Lung (tissue), 12 donors: ENCODE results near the gene PRRX2. TPM values are rescaled to one million over a fixed set of nuclear protein-coding genes. Genes with fewer than 3 reads are reported as not detected.
A peak's percentile ranks its signal among the peaks of the same experiment; 100 is the strongest.

Experiments
- ATAC-seq: fragments of 200-7000 bp; cut with Tn5 transposase; one replicate; pipeline ENCODE4 v1.9.1; 2020; ENCODE audit warnings: moderate number of reproducible peaks; ENCODE audit not compliant: insufficient read depth, low FRiP score
- DNase-seq, 3 donors: peaks; one replicate each; pipeline ENCODE4 v3.0.0-alpha.2; 2013 to 2017
- H3K27ac ChIP-seq, 2 donors: one replicate each; pipeline ENCODE4 v1.5.1; 2013; ENCODE audit warnings: mild to moderate bottlenecking in 2 of 2, moderate library complexity in 2 of 2, control low read depth in 1 of 2, inconsistent platforms in 1 of 2, low read depth in 1 of 2, low read length in 1 of 2
- H3K27me3 ChIP-seq, 3 donors: one replicate each; pipeline ENCODE4 v1.5.1; 2013; ENCODE audit warnings: low read length in 2 of 3; ENCODE audit not compliant: control insufficient read depth in 3 of 3, insufficient read depth in 3 of 3
- H3K36me3 ChIP-seq, 4 donors: one replicate each; pipeline ENCODE4 v1.5.1; 2013; ENCODE audit warnings: low read length in 4 of 4, mild to moderate bottlenecking in 1 of 4, moderate library complexity in 1 of 4; ENCODE audit not compliant: control insufficient read depth in 4 of 4, insufficient read depth in 4 of 4
- H3K4me1 ChIP-seq, 5 donors: one replicate each; pipeline ENCODE4 v1.5.1; 2013; ENCODE audit warnings: low read length in 5 of 5, mild to moderate bottlenecking in 2 of 5, moderate library complexity in 1 of 5; ENCODE audit not compliant: control insufficient read depth in 5 of 5, insufficient read depth in 5 of 5
- H3K4me3 ChIP-seq: one replicate; pipeline ENCODE4 v1.5.1; 2013; ENCODE audit warnings: mild to moderate bottlenecking, control low read depth, moderate library complexity
- H3K9ac ChIP-seq, 2 donors: one replicate each; pipeline ENCODE4 v1.5.1; 2013; ENCODE audit warnings: low read length in 2 of 2, control low read depth in 1 of 2; ENCODE audit not compliant: insufficient read depth in 1 of 2
- H3K9me3 ChIP-seq, 4 donors: one replicate each; pipeline ENCODE4 v1.5.1; 2013; ENCODE audit warnings: low read length in 3 of 4, mild to moderate bottlenecking in 1 of 4, moderate library complexity in 1 of 4; ENCODE audit not compliant: control insufficient read depth in 4 of 4, insufficient read depth in 3 of 4
- WGBS, 2 donors: extraction: QIAGEN DNeasy Blood & Tissue Kit; methylation state at CpG; one replicate each; pipeline ENCODE4 v1.1.7; 2013; 5-methylcytosine and 5-hydroxymethylcytosine counted together
- polyA plus RNA-seq, 2 donors: library from polyadenylated mRNA; stranded (reverse); fragments of 200-250 nt; gene quantifications; one replicate each; pipeline ENCODE4 v1.2.1, GENCODE V29; 2013
- total RNA-seq, 2 donors: library from RNA; depleted of rRNA in 1 of 2; stranded (reverse); fragments of >200 nt in 1 of 2; gene quantifications; one replicate each; pipeline ENCODE4 v1.2.1, GENCODE V29; 2014 to 2021
- TF ChIP-seq, protein P1 (sequence below): IDR thresholded peaks from 2 replicates; pipeline ENCODE4 v1.5.1; 2012; ENCODE audit warnings: mild to moderate bottlenecking; ENCODE audit errors: control extremely low read depth, extremely low read depth
- donor health status: control.
- donor health status: control.
- donor health status: Bipolar disorder and iron deficiency.
- donor health status: healthy.
- donor health status: DM: yes; HTN: yes; CAD: no.

PRRX2 gene
- total and polyA plus RNA-seq, 4 donors: 2.2 to 3.8 (median 3.5) TPM

DNA sequence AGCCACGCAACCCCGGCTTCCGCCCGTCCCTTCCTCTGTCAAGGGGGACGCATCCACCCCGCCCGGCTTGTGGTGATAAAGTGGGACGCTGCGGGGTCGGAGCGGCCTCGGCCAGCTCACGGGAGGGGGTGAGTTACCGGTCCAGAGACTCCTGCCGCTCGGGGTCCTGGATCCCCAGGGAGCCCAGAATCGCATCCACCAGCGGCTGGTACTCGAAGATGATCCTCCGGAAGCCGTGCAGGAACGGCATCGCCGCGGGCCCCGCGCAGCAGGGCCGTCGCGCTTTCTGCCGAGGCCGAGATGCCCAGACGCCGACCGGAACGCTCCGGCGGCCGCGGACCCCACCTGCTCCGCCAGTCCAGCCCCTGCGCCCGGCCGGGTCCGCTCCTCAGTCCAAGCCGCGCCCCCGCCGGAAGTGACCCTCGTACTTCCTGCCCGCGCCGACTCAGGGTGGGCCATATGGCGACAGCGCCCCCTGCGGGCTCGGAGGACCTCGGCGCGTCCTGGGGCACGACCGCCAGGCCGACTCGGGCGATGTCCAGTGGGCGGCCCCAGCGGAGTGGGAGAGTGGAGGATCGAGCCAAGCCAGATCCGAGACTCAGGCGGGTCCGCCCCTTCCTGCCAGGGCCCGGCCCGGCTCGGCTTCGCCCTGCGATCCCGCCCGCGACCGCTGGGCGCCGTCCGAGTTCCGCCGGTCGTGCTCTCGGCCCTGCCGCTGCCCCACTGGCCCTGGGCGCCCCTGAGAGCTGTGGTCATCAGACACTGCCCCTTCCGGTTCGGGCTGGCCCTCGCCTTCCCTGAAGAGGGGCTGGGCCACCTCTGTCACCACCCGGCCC, 23.5 kb upstream of the PRRX2 start, which contains the start of gene ASB6:
ASB6 (minus strand) TSS at position 402 of the 836 bp plus-strand sequence; CDS start at position 250, 152 bp downstream.
- Histone ChIP-seq H3K4me1 (peaks cover 5 to 20% (median 12%) of the 10 kb centered on the region in 5 donors), H3K9ac (peak within 1 kb of the TSS in 1 of 2 donors; percentile 75), H3K27ac (peak within 1 kb of the TSS; percentile 39 to 92), H3K9me3 (no peaks in the 10 kb centered on the region), H3K27me3 (no peaks in the 10 kb centered on the region), H3K4me3 (peak within 1 kb of the TSS; percentile 90), H3K36me3 (peaks cover 4 to 23% (median 17%) of the 10 kb centered on the region in 4 donors)
- DNase-seq: peak; percentile 98 to 99 (median 99)
- 0 to 1% methylated on average over 71 to 93 of the region's 93 CpGs for WGBS, 2 donors
- ATAC-seq: peak; percentile 96
- TF ChIP-seq, protein P1, sequence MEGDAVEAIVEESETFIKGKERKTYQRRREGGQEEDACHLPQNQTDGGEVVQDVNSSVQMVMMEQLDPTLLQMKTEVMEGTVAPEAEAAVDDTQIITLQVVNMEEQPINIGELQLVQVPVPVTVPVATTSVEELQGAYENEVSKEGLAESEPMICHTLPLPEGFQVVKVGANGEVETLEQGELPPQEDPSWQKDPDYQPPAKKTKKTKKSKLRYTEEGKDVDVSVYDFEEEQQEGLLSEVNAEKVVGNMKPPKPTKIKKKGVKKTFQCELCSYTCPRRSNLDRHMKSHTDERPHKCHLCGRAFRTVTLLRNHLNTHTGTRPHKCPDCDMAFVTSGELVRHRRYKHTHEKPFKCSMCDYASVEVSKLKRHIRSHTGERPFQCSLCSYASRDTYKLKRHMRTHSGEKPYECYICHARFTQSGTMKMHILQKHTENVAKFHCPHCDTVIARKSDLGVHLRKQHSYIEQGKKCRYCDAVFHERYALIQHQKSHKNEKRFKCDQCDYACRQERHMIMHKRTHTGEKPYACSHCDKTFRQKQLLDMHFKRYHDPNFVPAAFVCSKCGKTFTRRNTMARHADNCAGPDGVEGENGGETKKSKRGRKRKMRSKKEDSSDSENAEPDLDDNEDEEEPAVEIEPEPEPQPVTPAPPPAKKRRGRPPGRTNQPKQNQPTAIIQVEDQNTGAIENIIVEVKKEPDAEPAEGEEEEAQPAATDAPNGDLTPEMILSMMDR: peak; percentile 96

DNA sequence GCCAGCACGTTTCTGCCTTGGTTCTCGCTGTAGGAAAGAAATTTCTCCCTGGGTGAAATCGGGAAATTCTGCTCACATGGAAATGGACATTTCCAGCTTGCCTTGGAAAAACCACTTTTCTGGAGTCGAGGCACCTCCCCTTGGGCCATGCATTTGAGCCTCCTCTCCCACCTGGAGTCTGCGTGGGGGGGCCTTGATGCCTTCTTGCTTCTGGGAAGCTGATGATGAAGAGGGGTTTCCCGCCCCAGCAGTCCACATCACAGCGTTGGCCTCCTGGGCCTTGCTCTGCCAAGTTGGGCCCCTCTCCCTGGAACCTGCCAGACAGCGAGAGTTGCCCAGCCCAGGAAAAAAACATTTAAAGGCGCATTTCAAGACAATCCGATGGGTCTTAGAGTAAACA, 21.7 kb upstream of the PRRX2 start:
- H3K4me3 ChIP-seq: no peak overlapping the region
- no peak for ATAC-seq
- H3K27me3 ChIP-seq: no peaks in the 10 kb centered on the region
- DNase-seq: no peak
- TF ChIP-seq, protein P1: no peak
- peaks cover 0 to 6% (median 5%) of the 10 kb centered on the region in 4 donors for H3K36me3 ChIP-seq
- no peak overlapping the region for H3K27ac ChIP-seq
- WGBS, 2 donors: 89 to 90% methylated on average over 10 of the region's 10 CpGs
- peaks cover 5 to 23% (median 13%) of the 10 kb centered on the region in 5 donors for H3K4me1 ChIP-seq
- no peak overlapping the region for H3K9ac ChIP-seq
- H3K9me3 ChIP-seq: no peaks in the 10 kb centered on the region

DNA sequence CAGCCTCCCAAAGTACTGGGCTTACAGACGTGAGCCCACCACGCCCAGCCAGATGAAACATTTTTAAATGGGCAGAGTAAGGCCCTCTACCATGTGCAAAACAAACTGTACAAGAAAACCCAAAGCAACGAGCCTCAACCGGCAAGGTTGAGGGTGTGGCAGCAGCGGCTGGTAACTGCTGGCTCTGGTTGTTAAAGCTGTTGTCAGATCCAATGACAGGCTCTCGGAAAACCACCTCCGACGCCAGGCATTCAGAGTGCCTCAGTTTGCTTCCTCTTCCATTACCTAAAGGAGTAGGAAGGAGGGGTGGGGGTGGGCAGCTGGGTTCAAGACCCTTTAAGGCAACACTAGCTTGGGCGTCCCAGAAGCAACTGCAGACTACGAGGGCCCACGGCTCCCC, 21.1 kb upstream of the PRRX2 start:
- H3K9me3 ChIP-seq: no peaks in the 10 kb centered on the region
- WGBS, 2 donors: 71 to 82% methylated on average over 11 of the region's 11 CpGs

More for the DNA sequence above, 21.1 kb upstream of the PRRX2 start:
- ATAC-seq (no peak), DNase-seq (no peak)
- Histone ChIP-seq H3K4me1 (peaks cover 5 to 23% (median 13%) of the 10 kb centered on the region in 5 donors), H3K36me3 (peaks cover 0 to under 1% (median 0%) of the 10 kb centered on the region in 4 donors), H3K4me3 (no peak overlapping the region), H3K9ac (no peak overlapping the region), H3K27me3 (no peaks in the 10 kb centered on the region), H3K27ac (no peak overlapping the region)
- TF ChIP-seq, protein P1: no peak
